Kidney glomerular epithelial cell (primary cell): Measurements from ENCODE around the gene B4GALT3.

Source experiments
- DNase-seq: peaks from one replicate; lab custom pipeline; 2025; lab: John Stamatoyannopoulos, UW

Gene B4GALT3

DNA sequence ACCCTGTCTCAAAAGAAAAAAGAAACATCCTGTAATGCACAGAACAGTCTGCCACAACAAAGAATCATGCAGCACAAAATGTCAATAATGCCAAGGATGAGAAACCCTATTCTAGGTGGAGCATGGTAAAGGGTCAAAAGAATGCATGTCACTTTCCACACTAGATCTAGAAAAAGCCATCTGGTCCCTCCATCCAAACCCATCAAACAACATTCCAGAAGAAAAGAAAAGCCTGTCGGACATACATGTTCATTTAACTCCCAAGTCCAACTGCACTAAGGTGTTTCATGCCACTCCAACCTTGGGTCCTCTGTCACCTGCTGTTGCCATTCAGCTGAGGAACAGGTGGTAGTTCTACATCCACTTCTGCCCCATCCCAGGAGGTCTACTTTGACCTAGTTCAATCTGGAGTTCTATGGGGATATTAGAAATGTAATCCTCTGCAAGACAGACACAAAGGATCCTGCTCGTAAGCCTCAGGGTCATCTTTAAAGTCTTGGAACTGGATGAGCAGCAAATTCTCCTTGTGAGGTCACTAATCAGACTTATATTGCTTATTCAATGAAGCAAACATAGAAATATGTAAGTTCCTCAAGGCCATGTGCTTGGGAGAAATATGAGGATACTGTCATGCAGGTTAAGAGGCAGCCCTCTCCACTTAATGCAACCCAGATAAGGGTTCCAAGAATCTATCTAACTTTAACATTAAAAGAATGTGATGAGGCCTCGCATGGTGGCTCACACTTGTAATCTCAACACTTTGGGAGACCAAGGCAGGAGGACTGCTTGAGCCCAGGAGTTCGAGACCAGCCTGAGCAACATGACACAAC, 48.5 kb downstream of the B4GALT3 start:
- DNase-seq: no peak

DNA sequence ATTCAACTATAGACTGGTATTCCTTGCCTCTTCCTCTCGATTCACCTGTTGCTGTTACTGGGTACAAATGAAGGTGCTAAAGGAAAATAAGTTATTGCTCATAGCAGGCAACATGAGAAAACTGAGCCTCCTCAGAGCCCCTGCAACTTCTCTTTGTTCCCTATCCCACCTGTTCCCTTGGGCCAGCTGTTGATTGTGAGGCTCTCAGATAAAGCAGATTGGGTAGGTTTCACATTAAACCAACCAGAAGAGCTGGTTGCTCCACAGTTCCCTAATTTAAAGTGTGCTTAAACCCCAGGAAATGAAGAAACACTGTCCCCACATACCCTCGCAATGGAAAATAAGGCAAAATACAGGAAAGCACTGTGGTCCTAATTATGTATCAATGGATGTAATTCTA, 49.7 kb downstream of the B4GALT3 start:
- DNase-seq: no peak

DNA sequence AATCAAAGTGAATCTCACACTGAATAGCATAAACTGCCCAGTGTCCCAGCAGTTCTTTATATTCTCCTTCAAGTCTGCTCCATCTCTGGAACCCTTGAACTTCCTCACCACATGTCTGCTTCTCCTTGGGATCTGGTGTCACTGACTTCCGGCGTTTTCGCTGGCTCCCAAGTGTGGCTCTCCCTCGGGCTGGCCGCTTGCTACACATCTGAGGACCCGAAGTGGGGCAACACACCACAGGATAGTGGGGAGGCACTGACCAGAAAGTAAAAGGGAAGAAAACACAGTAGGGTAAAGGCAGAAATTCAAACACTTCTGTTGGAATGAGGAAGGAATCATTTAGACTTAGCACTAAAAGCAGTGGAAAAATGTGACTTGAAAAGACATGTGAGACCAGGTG, 54.3 kb downstream of the B4GALT3 start:
- no peak for DNase-seq

DNA sequence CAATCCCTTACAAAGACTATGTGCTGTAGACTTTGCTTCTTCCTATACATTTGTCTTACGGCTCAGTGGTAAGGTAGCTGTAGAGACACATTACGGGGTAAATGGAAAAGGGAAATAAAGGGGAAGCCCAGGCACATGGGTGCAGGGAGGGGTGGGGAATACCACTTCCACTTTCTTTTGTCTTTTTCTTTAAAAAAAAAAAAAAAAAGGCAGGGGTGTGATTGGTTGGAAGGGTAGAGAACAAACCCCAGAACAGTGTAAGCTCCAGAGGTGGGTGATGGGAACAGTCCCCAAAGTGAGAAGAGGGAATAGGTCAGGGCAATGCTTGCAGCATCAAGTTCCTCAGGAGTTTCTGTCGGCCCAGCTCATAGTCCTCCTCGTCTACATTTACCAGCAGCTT, 55.5 kb downstream of the B4GALT3 start:
- DNase-seq: no peak
